NOMO-1 treated with DMSO at 0.1 percent for 48 hours (cell line): ENCODE results near the gene LINS1.
"Not testable (repeated sequence)": the region's sequence is repeated elsewhere in the genome, so short reads cannot be mapped to it uniquely, and the experiment has no call there.

Experiments used
- DNase-seq: peaks from one replicate; lab custom pipeline; 2025; ENCODE audit not compliant: unreplicated experiment; lab: John Stamatoyannopoulos, UW

Gene LINS1

DNA sequence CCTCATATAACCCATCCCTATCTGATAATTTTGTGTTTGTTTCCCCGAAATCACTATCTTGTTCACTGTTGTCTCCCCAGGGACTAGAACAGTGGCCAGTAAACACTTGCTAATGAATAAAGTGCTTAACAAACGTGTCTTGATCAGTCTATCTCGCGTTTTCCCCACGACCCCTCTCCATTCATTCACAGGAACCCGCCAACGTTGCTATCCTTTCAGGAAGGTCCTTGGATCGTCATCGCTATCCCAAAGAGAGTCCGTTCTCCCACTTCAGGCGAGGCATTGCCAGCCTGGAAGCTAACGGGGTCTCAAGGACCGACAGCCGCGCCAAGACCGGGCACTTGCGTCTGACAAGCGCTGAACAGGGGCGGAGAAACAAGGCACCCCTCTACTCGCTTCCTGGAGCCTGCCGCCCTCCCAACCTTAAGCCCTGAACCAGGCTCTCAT is 344 bp downstream of the LINS1 start:
- no peak for DNase-seq

DNA sequence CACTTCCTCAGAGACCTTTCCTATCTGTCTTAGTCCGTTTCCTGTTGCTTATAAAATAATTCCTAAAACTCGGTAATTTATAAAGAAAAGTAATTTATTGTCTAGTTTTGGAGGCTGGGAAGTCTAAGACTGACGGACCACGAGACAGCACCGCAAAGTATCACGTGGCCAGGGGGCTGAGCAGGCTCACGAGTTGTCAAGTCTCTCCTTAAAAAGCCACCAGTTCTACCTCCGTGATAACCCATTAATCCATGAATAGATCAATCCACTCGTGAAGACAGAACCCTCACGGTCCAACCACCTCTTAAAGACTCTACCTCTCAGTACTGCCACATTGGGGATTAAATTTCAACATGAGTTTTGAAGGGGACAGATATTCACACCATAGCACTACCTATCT is 821 bp downstream of the LINS1 start:
- DNase-seq, result peak; percentile 12

GRCh38 chr15:100598655-100599054 is 3.3 kb downstream of the LINS1 start:
- DNase-seq, result no peak

- DNase-seq, result no peak
Measured at GRCh38 chr15:100597862-100598261, 4.1 kb downstream of the LINS1 start.

DNA sequence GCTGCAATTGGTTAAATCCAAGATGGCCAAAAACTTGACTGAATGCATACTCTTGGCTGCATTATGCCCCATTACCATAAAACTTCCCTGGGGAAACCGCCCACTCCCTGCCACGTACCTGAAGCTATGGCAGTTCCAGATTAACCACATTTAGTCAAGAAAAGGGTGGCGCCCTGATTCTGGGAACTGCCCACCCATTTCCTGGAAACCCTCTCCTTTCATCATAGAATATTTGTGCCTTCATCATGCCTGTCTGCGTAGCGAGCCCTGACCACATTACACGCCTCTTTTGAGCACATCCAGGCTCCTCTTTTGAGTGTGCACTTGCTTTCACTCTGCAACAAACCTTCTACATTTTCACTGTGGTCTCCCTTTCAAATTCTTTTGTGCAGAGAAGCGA is 5.2 kb downstream of the LINS1 start:
- DNase-seq, result no peak

- DNase-seq, result no peak
Measured at GRCh38 chr15:100595964-100596363, 6.0 kb downstream of the LINS1 start.

DNA sequence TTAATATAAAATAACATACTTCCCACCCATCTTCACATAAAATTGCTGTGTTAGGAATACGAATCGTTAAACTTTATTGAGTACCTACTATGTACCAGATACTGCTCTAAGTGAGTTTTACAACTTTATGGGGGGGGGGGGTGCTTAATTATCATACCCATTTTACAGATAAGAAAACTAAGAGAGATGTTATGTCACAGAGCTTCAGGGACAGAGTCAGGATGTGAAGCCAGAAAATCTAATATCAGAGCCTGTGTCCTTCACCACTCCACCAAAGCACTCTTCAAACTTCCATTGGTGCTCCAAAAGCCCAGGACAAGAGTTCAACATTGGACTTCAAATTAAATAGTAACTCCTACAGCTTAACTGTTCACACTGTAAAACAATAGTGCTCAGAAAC is 8.6 kb downstream of the LINS1 start:
- DNase-seq, result no peak

GRCh38 chr15:100592898-100593297 is 9.1 kb downstream of the LINS1 start:
- DNase-seq, result no peak

DNA sequence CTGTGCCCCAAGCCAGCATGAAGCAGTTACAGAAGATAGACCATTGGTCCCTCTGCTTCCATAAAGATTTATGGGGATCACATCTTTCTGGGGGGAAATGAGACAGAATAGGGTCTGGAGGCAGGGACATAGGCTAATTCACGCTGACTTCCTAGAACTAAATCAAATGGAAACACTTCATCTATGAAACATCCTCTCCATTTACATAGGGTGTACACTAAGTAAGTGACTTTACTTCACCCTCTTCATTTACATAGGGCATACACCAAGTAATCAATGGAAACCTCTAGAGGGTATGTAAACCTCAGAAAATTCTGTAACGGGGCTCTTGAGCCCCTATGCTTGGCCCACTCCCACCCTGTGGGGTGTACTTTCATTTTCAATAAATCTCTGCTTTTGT is 10.1 kb downstream of the LINS1 start:
- no peak for DNase-seq

DNA sequence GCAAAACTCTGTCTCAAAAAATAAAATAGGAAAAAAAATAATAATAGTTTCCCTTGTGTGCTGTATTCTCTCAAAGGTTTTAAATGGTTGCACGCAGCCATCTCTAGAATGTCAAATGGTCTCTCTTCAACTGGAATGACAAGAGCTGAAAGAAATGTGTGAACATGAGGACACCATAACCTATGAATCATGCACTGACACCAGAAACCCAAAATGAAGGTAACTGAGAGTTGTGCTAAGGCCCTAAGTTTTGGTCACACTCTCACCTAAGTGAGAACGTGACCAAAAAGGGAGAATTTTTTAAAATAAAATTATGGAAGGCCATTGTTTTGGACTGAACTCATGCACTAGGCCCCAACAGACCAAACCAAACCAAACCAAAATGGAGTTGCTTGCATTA is 10.8 kb downstream of the LINS1 start:
- DNase-seq, result not testable (repeated sequence)

DNA sequence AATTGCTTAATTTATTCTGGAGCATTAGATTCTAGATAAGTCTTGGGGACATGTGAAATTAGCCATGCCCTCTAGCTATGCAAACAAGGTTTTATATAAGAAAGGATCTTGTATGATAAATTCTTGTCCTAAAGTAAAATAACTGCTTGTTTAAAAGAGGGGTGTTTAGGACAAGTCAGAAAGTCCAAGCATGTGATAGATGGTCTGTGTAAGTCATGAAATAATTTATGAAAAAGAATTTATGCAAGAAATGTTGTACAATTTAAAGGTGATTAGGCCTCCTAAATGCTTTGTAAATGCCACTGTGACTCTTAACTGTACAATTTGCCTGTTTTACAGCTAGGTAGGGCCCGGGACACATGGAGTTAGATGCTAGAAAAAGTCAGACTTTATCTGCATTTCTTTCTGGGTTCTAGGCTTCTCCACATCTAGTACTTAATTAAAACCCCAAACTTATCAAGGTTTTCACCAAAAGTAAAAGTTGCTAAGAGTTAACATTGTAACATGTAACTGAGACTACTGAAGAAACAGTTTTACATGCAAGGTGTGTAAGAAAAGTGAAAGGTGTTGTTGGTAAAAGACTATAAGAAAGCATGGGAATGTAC is 13.2 kb downstream of the LINS1 start:
- DNase-seq, result no peak

DNA sequence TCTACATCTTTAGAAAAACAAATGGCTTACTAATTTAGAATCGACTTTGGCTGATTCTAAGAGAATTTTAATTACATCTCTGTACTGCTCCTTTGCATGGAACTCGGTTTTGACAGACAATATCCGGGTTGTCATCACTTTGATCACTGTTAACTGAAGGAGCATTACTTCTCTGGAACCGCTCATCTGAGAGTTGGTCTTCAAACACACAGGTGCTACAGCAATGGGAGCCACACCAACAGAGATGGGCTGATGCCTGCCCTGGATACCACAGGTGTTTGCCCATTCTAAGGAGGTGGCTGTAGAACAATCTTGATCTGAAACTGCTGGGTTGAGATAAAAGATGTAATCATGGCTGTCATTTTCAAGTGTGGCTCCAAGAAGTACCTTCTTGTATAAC is 21.6 kb downstream of the LINS1 start:
- no peak for DNase-seq

GRCh38 chr15:100573526-100573925 is 28.5 kb downstream of the LINS1 start:
- DNase-seq, result no peak

DNA sequence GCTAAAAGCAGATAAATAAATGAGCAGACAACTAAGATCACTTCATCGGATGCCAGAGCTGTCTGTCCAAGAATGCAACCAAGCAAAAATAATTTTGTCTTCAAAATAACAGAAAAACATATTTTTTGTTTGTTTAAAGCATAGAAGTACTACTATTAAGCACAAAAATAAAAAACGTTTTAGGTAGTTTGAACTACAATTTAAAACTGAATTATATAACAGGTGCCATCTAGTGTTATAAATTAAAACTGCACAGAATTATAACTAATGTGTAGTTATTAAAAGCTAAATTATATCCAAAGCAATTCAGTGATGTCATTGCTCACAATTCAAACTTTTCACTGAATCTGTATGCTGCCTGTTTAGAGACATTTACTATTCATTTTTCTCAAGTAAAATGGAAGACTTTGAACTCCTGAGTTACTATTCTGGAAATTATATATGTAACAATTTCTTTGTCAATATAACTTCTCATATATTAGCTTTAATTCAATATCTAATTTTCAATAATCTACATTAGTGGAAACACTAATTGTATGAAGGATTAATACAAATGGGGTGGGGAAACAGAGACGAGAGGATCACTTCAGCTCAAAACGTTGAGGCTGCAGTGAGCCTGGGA is 29.5 kb downstream of the LINS1 start:
- peak; percentile 16 for DNase-seq

GRCh38 chr15:100571592-100572167 is 30.3 kb downstream of the LINS1 start:
- DNase-seq, result no peak

DNA sequence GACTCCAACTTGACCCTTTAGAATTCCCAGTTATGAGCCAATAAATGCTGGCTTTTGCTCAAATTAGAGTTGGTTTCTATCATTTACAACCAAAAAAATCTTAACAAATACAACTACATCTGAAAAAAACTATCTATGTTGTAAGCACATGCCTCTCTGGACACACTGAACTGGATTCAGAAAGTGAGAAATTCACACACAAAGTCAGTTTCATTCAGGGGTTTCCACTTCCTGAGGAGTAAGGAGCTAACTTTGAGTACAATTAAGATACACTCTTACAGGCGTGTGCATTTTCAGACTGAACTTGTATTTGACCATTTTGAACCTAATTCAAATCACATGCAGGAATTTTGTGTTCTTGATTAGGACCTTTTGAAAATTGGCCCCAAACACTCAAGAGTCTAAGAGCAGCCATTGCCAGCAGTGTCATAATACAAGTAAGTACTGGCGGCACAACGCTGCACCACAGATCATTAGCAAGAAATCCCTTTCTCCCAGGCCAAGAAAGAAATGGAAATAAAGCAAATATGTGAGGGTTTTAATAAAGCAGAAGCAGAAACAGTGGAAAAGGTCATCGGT is 31.2 kb downstream of the LINS1 start:
- DNase-seq, result no peak

DNA sequence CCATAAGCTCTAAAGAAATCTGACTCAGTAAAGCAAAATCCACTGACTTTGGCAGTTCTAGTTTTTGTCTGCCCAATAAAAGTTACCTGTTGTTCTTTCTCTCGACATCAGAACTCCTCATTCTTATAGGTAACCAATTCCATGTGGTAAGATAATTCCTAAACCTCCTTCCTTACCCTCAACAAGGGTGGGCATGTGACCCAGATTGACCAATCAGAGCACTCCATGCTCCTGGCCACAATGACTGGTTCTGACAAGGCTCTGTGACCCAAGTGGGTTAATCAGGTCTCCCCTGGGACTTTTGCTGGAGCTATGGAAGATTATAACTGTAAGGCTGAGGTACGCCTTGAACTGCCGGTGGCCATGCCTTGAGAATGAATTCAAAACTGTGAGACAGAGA is 31.7 kb downstream of the LINS1 start:
- no peak for DNase-seq

- DNase-seq, result no peak
Measured at GRCh38 chr15:100569391-100569790, 32.6 kb downstream of the LINS1 start.

DNA sequence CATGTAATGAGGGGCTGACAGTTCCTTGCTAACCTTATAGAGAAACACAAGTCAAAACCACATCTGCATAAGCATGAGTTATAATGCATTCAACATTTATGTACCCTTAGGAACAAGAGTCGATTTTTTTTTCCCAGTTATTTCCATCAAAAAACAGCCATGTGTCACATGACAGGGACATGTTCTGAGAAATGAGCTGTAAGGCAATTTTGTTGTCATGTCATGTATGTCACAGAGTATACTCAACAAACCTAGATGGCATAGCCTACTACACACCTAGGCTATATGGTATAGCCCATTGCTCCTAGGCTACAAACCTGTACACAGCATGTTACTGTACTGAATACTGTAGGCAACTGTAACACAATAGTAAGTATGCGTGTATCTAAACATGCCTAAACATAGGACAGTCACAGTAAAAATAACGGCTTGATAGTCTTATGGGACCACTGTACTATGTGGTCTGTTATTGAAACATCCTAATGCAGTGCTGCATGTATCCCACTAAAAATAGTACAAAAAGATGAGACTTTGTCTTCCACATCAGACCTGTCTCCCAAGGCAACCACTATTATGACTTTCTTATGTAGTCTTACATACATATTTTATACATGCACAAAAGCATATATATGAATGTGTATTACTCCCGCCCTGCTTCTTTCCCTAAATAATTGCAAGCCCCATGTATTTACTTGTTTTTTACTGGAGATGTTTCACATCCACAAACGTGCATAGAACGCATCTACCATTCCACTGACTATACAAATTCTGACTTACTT is 34.9 kb downstream of the LINS1 start:
- no peak for DNase-seq

DNA sequence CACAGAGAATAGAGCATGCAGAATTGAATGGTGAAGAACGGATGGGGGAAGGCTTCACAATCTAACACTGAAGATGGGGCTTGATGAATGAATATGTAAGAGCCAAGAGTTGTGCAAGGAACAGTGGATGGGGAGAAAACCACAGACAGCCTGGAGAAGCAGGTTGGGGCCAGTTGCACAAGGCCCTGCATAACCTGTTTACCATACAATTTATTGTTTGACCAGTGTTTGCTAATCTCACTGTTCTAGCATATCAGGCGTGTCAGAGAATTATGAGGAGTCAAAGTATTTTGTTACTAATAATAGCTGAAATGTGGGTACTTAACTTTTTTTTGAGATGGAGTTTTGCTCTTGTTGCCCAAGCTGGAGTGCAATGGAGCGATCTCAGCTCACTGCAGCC is 36.4 kb downstream of the LINS1 start:
- DNase-seq, result peak; percentile 85

GRCh38 chr15:100560323-100560722 is 41.7 kb downstream of the LINS1 start:
- peak; percentile 66 for DNase-seq

GRCh38 chr15:100559330-100559729 is 42.7 kb downstream of the LINS1 start:
- DNase-seq, result peak; percentile 90
